MM.1S (cell line): ENCODE measurements around the gene FGF3.

ENCODE experiments used
- CTCF ChIP-seq: fragments of 300-600 bp; sonication (generic); IDR thresholded peaks from 2 replicates; pipeline ENCODE4 v1.5.1; 2016; ENCODE audit warnings: antibody characterized with exemption, low read length, mixed read lengths
- EZH2 ChIP-seq: fragments of 300-600 bp; sonication (generic); optimal IDR thresholded peaks from 2 replicates; pipeline ENCODE3; 2017; ENCODE audit warnings: low read depth, mild to moderate bottlenecking, antibody characterized with exemption, low read length, mixed read lengths
- EZH2phosphoT487 ChIP-seq: fragments of 300-600 bp; sonication (generic); IDR thresholded peaks from 2 replicates; pipeline ENCODE4 v1.6.1; 2018; ENCODE audit warnings: antibody characterized with exemption, low read length

GRCh38 chr11:69868006-69868810 lies 49.0 kb upstream of the FGF3 start:
- TF ChIP-seq EZH2 (no peak), EZH2phosphoT487 (no peak), CTCF (no peak)
